Esophagus squamous epithelium (tissue), 4 donors: ENCODE data around the gene LAMB3.

Source experiments
- CTCF ChIP-seq, 6 experiments: fragments of 450-650 bp in 4 of 6; fragments of 200-600 bp in 2 of 6; sonication (generic) in 2 of 6; IDR thresholded peaks; one replicate each; pipeline ENCODE4 v1.5.1; 2016 to 2019; ENCODE audit warnings: antibody characterized with exemption in 6 of 6, mild to moderate bottlenecking in 4 of 6, moderate library complexity in 4 of 6
- POLR2A ChIP-seq, 4 donors: fragments of 450-650 bp; IDR thresholded peaks; one replicate each; pipeline ENCODE4 v1.6.1; 2017; ENCODE audit warnings: antibody characterized with exemption in 4 of 4, mild to moderate bottlenecking in 4 of 4, moderate library complexity in 3 of 4

- TF ChIP-seq CTCF (IDR thresholded peaks at IDR 0.05): no peak
- no peak for TF ChIP-seq POLR2A (IDR thresholded peaks at IDR 0.05)
Measured at GRCh38 chr1:209617047-209617673, 35.1 kb downstream of the LAMB3 start.
